H1 (cell line): ENCODE measurements around the gene OLFM3. TPM values are rescaled to one million over a fixed set of nuclear protein-coding genes. Genes with fewer than 3 reads are reported as not detected.

ENCODE experiments used
- EP300 ChIP-seq, 2 experiments: IDR thresholded peaks; 1 replicate in 1 of 2; 2 replicates in 1 of 2; pipeline ENCODE4 v1.6.1; 2011 to 2012; ENCODE audit warnings: low read depth in 2 of 2, low read length in 2 of 2, mild to moderate bottlenecking in 2 of 2, borderline replicate concordance in 1 of 2, inconsistent platforms in 1 of 2, moderate library complexity in 1 of 2
- KDM1A ChIP-seq: fragments of 200-600, 300-600 bp; sonication (generic); IDR thresholded peaks from 2 replicates; pipeline ENCODE4 v1.7.1; 2016; ENCODE audit warnings: mild to moderate bottlenecking, low read length, borderline replicate concordance
- polyA plus RNA-seq, 7 experiments: library from polyadenylated mRNA; depleted of rRNA in 3 of 7; stranded (reverse) in 5 of 7; unstranded in 2 of 7; fragments of >200 nt in 5 of 7; fragments of 200-250 nt in 2 of 7; gene quantifications; 1 replicate in 5 of 7; 2 replicates in 1 of 7; 4 replicates in 1 of 7; pipeline versions ENCODE4 v1.2.1 to v1.2.3, GENCODE V29; 2011 to 2013; ENCODE audit warnings: missing spikeins in 2 of 7, mixed read lengths in 2 of 7
- total RNA-seq: library from RNA; stranded (reverse); fragmentation: NEBNext Ultra II Directional; extraction: Animal tissue kit (Norgen Biotek cat#: 25700); gene quantifications from 2 replicates; pipeline ENCODE4 v1.2.1, GENCODE V29; 2021

OLFM3 gene
- total and polyA plus RNA-seq, 2 of the 8 experiments (the other 6 are each of a cell fraction or from before 2014, with no cell fraction given) = 0.30 to 0.32 TPM

DNA sequence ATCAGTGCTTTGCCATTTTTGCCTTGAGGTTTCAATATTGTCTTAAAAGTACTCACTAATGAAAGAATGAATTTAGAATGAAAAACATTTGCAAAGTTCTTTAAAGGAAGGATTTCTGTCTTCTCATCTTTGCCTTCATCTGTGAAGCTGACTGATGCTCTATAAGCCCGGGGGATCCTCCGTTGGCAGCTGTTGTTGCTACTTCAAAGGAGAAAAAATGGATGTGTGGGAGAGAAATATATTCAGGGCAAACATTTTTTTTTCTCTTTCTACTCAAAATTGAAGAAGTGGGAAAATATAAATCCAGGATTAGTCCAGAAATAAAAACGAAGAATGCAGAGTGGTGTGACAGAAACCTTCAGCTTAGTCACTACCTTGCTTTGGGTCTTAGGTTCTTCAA lies 142.5 kb downstream of the OLFM3 start (continued):
- no peak for TF ChIP-seq EP300 (IDR thresholded peaks at IDR 0.05; ENCODE audit: borderline replicate concordance in 1 of 2, low read depth in 2 of 2, low read length in 2 of 2)
- no peak for TF ChIP-seq KDM1A
